Measurements from ENCODE around the gene NCLN. TPM values are rescaled to one million over a fixed set of nuclear protein-coding genes. Genes with fewer than 3 reads are reported as not detected.

NCLN gene
- total RNA-seq, 4 donors from 2014 or later: 65.4 to 142 (median 102) TPM

DNA sequence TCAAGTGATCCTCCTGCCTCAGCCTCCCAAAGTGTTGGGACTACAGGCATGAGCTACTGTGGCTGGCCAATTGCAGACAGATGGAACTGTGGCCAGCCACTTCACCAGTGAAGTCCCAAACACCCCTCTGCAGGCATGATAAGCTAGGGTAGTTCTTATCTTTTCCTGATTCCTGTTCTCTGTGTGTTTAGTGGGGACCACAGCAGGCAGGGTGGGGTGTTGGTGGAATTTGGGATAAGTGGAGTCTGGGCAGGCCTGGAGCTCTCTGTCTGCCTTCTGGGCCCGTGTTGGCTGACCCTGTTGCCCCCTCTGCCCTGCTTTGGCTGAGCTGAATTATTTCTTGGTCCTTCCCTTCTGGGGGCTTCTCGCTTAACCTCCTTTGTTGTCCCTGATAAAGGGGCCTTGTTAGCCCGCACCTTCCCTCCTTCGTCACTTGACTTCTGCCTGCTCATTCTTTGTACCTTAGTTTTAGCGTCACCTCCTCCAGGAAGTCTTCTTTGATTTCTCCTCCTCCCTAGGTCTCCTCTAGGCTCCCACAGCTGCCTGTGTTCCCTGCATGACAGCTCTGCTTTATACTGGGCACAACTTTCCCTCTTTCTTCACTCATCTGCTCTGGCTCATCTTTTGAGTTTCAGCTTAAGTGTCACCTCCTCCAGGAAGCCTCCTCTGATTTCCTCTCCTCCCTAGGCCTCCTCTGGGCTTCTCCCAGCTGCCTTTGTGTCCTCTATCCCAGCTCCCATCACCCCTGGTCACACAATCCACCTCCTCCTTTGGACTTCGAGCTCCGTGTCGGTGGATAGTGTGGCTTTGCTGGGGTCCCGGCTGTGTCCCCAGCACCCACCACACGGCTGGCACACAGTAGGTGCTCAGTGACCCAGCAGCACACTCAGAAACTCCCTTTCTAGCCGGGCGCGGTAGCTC, 1.7 kb upstream of the NCLN start:
- H3K27me3 ChIP-seq: no peaks in the 10 kb centered on the region
- in situ Hi-C loops (cut with MboI; ENCODE audit: low pct_ligation_motif_present in 1 of 4, low pct_unique_long_range_greater_than_20kb in 1 of 4, low sequenced_read_pairs in 3 of 4) (no loop called here), intact Hi-C loops (cut with DNase I; ENCODE audit: low total_unique reads) (no loop called here)
- H3K4me1 ChIP-seq: peaks cover 21 to 33% (median 31%) of the 10 kb centered on the region in 4 donors
- H3K9me3 ChIP-seq: no peaks in the 10 kb centered on the region
- no peaks in the 10 kb centered on the region for H3K36me3 ChIP-seq
- H3K27ac ChIP-seq: no peak overlapping the region
- H3K4me3 ChIP-seq: no peak overlapping the region
- WGBS, 2 donors (ENCODE audit: low coverage in 1 of 2): 77% methylated on average over 12 to 13 of the region's 13 CpGs
- TF ChIP-seq EP300 (IDR thresholded peaks at IDR 0.05; ENCODE audit: low read depth) (no peak), POLR2AphosphoS5 (IDR thresholded peaks at IDR 0.05) (no peak), POLR2A (IDR thresholded peaks at IDR 0.05) (no peak)
- TF ChIP-seq, protein P1, sequence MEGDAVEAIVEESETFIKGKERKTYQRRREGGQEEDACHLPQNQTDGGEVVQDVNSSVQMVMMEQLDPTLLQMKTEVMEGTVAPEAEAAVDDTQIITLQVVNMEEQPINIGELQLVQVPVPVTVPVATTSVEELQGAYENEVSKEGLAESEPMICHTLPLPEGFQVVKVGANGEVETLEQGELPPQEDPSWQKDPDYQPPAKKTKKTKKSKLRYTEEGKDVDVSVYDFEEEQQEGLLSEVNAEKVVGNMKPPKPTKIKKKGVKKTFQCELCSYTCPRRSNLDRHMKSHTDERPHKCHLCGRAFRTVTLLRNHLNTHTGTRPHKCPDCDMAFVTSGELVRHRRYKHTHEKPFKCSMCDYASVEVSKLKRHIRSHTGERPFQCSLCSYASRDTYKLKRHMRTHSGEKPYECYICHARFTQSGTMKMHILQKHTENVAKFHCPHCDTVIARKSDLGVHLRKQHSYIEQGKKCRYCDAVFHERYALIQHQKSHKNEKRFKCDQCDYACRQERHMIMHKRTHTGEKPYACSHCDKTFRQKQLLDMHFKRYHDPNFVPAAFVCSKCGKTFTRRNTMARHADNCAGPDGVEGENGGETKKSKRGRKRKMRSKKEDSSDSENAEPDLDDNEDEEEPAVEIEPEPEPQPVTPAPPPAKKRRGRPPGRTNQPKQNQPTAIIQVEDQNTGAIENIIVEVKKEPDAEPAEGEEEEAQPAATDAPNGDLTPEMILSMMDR (IDR thresholded peaks at IDR 0.05): no peak
- no peak for DNase-seq

DNA sequence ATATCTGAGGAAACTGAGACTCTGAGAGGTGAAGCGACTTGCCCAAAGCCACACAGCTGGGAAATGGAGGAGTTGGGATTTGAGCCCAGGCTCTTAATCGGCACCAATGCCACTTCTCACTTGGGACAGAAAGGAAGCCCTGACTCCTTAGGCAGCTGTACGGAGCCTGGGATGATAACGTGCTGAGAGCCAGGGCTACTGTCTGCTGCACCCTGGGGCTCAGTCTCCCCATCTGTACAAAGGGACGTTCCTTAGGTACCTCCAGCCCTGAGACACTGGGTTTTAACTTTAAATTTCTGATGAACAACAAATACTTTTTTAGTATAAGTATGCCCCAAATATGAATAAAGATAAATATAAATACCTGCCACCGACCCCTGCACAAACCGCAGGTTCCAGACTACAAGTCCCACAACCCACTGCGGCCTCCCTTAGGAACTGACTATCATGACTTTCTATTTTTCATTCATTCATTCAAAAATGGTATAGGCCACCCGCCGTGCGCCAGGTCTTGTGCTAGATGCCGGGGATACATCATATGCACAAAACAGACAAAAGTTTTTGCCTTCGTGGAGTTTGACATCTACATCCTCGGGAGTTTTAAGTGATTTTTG, 776 bp upstream of the NCLN start:
- Histone ChIP-seq H3K4me1 (peaks cover 24 to 43% (median 40%) of the 10 kb centered on the region in 4 donors), H3K4me3 (peak overlapping the region in 3 of 4 donors; percentile 77 to 97 (median 96)), H3K36me3 (no peaks in the 10 kb centered on the region), H3K9me3 (no peaks in the 10 kb centered on the region), H3K27me3 (no peaks in the 10 kb centered on the region), H3K27ac (peak overlapping the region; percentile 81 to 86 (median 83))
- TF ChIP-seq EP300 (IDR thresholded peaks at IDR 0.05; ENCODE audit: low read depth): no peak
- TF ChIP-seq, protein P1 (IDR thresholded peaks at IDR 0.05): no peak
- TF ChIP-seq POLR2A (IDR thresholded peaks at IDR 0.05): no peak
- no peak for TF ChIP-seq POLR2AphosphoS5 (IDR thresholded peaks at IDR 0.05)
- intact Hi-C loops (cut with DNase I; ENCODE audit: low total_unique reads) (no loop called here), in situ Hi-C loops (cut with MboI; ENCODE audit: low pct_ligation_motif_present in 1 of 4, low pct_unique_long_range_greater_than_20kb in 1 of 4, low sequenced_read_pairs in 3 of 4) (no loop called here)
- WGBS, 2 donors (ENCODE audit: low coverage in 1 of 2): 0 to 17% methylated on average over 9 to 14 of the region's 14 CpGs
- peak; percentile 73 for DNase-seq

DNA sequence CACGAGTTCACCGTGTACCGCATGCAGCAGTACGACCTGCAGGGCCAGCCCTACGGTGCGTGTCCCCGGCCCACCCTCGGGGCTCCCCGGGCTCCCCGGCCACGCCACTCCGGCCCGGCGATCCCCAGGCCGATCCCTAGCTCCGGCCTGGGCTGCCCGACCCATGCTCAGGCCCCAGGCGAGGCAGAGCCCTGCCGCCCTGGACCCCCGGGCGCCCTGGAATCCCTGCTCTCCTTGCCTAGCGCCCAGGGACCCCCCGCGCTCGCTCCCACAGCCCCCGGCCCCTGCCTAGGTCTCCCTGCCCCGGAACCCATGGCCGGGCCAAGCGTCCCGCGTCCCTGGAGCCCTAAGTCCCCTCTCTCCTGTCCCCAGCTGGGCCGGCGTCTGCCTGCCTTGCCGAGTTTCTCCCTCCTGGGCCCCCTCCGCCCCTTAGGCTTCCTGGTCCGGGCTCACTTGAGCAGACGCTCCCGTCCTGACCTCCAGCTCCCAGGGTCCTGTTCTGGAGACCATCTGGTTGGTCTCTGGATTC, 494 bp downstream of the NCLN start:
- intact Hi-C loops (cut with DNase I; ENCODE audit: low total_unique reads): no loop called here
- peak overlapping the region; percentile 77 to 98 (median 96) for H3K4me3 ChIP-seq
- H3K36me3 ChIP-seq: no peaks in the 10 kb centered on the region
- TF ChIP-seq POLR2AphosphoS5 (IDR thresholded peaks at IDR 0.05) (no peak), POLR2A (IDR thresholded peaks at IDR 0.05) (no peak), EP300 (IDR thresholded peaks at IDR 0.05; ENCODE audit: low read depth) (no peak)
- TF ChIP-seq, protein P1 (IDR thresholded peaks at IDR 0.05): no peak
- DNase-seq: no peak
- peaks cover 24 to 45% (median 43%) of the 10 kb centered on the region in 4 donors for H3K4me1 ChIP-seq
- no peaks in the 10 kb centered on the region for H3K27me3 ChIP-seq
- H3K27ac ChIP-seq: peak overlapping the region; percentile 81 to 86 (median 83)
- WGBS, 2 donors (ENCODE audit: low coverage in 1 of 2): 1% methylated on average over 28 of the region's 38 CpGs; no CpG with 5 or more reads in 1 of the 2 donors
- H3K9me3 ChIP-seq: no peaks in the 10 kb centered on the region
- in situ Hi-C loops (cut with MboI; ENCODE audit: low pct_ligation_motif_present in 1 of 4, low pct_unique_long_range_greater_than_20kb in 1 of 4, low sequenced_read_pairs in 3 of 4): no loop called here

Measured in transverse colon (tissue), 4 donors.